SHP77 treated with DMSO at 0.1 percent for 48 hours (cell line): ENCODE results near the gene PPP1R15B.
"Not testable (repeated sequence)": the region's sequence is repeated elsewhere in the genome, so short reads cannot be mapped to it uniquely, and the experiment has no call there.

Experiments used
- DNase-seq: peaks from one replicate; lab custom pipeline; 2025; lab: John Stamatoyannopoulos, UW

The PPP1R15B gene

DNA sequence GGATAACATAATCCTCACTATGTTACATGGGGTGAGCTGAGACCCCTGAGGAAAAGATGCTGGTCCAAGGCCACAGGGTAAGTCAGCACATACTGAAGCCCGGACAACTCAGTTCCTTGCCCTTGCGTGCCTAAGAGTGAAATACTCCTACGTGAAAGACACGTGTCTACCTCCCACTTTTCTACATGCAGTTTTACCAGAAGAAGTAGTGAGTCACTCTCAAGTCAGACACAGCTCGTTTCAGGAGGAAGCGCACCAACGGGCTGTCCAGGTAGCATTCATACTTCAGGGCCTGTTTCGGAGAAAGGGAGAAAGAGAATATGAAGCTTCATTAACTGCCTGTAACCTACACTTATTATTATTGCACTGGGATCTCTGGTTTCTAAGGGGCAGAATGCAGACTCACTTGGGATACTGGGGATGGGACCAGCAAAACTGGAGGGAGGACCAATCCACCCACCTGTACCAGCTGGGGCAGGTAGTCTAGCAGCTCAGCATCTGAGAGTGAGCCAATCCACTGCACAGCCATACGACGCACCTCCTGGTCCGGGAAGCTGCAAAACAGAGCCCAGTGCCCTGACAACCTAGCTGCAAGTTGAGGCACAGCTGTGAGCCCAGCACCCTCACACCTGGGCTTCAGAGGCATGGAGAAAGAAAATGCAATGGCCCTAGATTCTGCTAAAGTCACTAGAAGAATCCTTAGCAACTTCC is 32.4 kb upstream of the PPP1R15B start:
- no peak for DNase-seq

DNA sequence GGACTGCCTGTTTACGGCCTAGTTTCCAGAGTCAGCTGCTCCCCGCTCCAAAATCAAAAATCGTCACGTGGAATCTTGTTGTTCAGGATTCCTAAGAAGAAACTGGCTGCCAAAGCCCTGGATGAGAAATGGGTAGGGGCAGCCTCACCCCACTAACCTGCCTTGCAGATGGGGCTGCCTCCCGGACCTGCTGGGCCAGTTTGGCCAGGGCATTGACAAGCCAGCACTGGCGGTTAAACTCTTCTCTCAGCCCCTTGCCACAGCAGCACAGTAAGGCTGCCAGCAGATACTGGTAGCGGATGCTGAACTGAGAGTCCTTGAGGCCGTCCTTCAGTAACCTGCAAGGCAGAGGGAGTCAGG is 31.6 kb upstream of the PPP1R15B start:
- DNase-seq = no peak

DNA sequence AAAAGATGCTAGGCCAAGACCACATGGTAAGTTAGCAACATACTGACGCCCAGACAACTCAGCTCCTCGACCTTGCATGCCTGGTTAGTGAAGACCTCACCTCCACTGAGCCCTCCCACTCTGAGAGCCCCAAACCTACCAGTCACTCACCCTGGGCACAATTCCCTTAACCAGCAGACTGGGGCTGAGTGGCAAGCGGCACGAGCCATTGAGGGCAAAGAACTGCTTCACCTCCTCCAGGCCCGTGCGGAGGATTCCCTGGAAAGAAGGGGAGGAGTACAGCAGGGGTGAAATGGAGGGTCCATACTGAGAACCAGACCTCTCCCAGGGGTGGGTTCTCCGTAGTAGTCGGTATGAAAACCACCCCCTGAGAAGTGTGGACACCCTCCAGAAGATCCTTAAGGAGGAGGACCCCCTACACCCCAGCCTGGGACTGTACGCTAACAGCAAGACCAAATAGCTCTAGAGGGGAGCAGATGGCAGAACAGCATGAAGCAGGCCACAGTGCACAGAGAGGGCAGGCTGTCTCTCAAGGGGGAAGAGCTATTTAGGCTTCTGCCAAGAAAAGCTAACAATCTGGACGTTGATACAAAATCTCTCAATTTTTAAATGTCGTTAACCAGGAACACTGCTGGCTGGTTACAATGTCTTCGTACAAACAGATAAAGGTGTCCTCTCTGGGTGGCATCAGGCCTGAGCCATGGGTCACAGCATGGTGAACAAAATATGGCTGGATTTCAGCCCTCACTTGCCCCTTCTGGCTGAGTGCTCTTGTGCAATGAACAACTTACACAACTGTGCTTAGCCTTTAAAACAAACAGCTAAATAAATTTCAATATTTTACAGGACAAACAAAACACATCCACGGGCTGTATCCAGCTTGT is 31.0 kb upstream of the PPP1R15B start:
- DNase-seq = no peak

DNA sequence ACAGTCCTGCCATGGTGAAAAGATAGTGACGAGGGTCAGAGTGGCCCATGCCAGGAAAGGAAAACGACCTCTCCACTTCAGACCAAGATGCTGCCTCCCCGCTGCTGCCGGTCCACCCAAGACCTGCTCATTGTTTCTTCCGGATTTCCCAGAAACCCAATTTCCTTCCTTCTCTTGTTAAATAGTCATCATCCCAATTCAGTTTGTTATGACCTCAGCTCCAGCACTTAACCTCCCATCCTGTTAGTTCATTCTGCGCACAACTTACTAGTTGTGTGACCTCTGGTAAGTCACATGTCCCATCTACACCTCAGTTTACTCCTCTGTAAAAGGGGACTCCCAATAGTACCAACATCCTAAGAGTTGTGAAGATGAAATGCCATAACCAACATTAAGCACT is 29.9 kb upstream of the PPP1R15B start:
- DNase-seq = no peak

DNA sequence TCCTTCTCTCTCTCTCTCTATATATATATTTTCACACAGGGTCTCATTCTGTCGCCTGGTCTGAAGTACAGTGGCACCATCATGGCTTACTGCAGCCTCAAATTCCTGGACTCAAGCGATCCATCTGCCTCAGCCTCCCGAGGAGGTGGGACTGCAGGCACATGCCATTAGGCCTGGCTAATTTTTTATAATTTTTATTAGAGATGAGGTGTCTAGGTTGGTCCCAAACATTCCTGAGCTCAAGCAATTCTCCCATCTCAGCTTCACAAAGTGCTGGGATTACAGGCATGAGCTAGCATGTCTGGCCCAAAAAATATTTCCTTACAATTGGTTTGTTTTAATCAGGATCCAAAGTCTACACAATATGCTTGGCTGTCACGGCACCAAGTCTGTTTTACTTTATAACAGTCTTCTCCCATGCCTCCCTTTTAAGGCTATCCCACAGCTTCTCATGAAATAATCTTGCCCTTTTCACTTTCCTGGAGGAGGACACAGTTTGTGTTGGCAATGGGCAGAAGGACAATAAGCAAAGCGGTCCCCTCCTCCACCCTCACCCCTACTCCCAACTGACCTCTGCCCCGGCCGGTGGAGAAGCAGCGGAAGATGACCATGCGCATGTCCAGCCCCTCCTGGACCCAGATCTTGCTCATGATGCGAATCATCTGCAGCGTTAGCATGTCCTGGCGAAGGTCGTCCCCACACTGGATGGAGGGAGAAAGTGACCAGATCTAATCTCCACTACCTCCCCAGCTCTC is 28.2 kb upstream of the PPP1R15B start:
- no peak for DNase-seq

DNA sequence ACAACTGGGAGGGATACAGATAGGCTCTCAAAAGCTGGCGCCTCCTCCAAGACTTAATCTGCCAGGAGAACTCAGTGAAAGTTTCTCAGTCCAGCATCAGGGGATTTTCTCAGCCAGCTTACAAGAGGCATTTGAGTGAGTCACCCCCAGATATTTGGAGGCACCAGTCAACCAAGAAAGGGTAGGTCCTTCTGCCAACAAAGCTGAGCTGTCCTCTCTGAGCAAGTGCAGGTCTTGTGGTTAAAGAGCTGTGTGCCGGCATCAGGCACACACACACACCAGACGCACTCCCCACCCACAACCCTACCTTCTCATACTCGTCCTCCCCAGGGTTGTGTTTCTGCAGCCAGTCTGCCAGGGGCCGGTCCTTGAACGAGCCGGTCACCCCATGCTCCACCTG is 27.0 kb upstream of the PPP1R15B start:
- no peak for DNase-seq

DNA sequence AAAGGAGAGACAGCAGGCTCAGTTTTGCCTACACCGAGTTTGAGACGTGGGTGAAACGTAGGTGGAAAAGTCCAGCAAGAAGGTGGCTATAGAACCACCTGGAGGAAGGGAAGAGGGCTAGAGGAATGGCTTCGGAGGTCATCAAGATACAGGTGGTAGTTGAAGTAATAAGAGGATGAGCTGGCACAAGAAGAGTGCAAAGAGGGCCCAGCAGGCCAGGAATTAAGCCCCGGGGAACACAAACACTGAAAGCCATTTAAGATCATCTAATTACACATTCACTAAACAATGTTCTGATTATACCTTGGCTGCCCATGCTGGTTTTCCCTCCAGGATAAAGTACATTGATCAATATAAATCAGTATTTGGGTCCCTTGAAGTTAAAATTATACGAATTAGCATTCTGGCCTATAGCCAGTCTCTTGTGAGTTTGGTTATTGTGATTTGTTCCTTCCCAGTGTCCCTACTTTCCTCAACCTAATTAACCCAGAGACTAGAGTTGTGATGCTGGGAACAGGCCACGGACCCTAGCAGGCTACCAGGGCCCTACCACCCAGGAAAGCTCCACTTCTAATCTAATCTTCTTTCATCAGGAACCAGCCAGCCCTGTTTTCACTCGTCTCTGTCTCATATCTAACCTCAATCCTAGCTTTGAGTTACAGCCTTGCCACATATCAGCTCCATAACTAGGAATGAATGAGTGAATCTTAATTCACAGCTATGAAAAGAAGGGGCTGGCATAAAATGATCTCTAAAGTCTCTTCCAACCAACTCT is 26.4 kb upstream of the PPP1R15B start:
- DNase-seq = no peak

DNA sequence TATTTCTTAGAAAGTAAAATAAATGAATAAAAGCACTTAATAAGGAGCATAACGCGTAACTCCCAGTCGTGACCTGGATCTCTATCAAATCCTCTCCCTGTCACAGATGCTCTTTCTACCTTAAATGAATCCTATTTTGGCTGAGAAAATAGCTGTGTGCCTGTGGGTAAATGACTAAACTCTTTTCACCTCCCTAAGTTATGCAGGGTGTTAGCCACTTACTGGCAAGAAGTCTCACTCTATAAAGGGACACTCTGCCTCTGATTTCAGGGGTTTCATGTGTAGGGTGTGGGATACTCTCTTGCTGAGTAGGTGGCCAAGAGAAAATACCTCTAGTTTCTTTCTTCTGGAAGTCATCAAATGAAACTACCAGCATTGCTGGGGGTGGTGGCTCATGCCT is 24.3 kb upstream of the PPP1R15B start:
- DNase-seq = no peak

DNA sequence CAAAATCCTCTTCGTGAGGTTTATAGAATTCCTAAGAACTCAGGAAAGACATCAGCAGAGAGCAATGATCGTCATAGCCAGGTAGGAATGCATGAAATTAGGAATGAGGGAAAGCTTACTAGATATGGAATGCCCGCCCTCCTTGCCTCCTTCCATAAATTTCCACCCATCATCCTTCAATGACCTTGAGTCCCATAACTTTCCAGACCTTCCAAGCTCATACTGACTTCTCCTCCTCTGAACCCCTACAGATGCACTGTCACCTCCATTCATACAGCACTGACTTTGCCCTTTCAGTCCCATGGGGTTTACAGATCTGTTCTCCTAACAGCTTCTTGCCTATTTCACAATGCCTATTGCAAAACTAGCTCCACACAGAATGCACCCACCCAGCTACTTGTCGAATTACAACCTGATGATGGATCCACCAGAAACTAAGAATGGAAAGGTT is 23.8 kb upstream of the PPP1R15B start:
- no peak for DNase-seq

DNA sequence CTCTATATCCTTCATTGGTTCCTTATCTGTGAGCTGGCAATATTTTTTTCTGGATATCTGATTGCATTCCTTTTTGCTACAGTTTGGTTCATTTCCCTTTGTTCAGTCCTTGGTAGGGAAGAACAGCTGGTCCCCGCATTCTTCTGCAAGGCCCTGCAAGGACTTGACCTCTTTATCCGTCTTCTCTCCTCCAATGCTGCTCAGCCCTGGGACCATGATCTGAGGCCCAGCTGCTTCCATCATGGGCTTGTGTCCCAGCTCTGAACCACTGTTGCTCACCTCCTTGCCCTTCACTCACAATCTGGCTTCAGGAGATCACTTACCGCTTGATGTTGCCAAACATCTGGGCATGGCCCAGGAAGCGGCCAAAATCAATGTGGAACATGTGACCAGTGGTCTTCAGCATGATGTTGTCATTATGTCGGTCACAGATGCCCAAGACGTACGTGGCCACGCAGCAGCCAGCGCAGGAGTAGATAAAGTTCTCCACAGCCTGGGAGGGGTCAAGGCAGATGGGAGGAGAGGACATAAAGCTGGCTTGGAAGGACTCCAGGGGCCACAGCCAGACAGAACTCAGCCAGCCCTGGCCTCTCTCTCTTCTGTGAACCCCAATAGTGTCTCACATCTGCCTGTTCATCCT is 22.6 kb upstream of the PPP1R15B start:
- no peak for DNase-seq

DNA sequence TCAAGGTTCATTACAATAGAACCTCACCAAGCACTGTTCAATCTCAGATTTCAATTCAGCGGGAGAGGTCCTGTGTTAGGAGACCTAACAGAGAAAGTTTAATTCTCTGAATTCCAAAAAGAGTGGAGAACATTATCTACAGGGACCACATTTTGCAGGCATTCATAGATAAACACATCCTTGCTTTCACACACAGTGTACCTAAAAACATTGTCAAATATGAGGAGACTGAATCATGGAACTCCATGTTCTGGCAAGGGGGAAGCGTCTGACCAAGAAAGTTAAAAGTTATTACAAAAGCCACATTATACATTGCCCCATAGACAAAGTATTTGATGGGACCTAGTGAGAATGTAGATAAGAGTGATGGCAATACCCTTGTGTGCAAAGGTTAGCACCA is 21.1 kb upstream of the PPP1R15B start:
- DNase-seq = no peak

DNA sequence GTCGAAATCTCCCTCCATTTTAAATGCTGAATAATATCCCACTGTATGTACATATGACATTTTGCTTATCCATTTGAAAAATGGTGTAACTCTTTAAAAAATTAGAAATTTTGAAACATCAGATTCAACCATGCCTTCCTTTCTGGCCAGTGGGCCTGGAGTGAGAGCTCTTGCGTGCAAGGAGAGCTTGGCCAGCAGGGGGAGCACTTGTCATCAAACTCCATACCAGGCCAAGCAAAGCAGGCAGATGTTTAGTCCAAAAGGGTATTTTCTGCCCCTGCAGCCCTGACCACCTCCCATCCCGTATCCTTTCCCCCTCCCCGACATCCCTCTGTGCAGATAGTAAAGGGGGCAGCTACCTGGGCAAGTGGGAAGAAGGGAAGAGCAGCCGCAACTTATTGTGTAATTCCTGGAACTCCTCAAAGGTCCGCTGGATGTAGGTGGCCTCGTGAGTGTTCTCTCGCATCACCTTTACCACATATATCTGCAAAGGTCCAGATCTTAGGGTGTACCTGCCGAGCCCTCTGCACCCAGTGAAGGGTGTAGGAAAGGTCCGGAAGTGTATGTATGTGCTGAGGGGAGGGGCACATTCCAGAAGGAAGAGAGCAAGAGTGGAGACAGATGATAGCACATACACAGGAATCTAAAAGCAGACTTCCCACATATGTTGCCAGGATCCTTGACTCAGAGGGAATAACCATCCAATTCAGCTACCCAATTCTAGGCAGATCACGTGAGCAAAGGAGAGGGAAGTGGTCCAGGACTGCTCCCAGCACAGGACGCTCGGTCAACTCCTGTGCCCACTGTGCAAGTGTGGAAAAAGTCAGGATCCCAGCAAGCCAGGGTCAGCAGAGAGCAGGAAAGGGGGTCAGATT is 19.9 kb upstream of the PPP1R15B start:
- peak; percentile 19 for DNase-seq

DNA sequence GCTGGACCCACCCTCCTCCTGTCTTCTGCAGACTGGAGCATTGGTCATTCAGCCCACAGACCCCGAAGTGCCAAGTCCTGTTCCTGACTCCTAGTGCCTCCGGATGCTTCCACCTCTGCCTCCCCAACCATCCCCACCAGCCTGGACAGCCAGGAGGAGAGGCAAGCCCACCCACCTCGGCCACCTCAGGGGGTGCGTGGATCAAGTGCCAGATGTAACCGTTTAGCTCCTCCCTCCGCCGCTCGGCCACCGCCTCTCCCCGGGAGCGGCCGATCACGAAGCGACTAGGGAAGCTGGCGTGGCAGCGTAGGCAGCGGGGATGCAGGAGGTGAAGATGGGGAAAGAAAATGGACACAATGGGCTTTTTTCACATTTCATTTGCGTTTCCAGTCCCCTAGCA is 18.1 kb upstream of the PPP1R15B start:
- DNase-seq = no peak

DNA sequence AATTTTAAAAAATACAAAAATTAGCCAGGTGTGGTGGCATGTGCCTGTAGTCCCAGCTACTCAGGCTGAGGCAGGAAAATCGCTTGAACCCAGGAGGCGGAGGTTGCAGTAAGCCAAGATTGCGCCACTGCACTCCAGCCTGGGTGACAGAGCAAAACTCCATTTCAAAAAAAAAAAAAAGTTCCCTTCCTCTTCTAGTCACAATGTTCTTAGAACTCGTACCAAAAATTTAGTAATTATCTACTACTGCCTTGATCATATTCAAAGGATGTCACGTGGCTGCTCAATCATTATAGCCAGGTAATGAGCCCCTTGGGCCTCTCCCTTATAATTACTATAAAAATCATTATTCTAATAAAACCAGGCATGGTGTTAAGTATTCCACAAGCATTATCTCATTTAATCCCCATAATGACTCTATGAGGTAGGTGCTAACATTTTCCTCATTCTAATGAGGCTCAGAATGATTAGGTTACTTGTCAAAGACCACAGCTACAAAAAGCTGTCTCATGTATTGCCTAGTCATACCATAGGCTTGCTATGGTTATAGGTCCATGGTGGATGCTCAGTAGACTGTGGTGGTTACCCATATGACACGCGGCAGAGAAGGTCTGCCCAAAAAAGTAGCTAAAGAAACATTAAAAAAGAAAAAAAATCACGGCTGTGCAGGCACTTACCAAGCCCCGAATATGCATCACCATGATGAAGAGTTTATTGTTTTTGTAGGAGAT is 15.5 kb upstream of the PPP1R15B start:
- no peak for DNase-seq

DNA sequence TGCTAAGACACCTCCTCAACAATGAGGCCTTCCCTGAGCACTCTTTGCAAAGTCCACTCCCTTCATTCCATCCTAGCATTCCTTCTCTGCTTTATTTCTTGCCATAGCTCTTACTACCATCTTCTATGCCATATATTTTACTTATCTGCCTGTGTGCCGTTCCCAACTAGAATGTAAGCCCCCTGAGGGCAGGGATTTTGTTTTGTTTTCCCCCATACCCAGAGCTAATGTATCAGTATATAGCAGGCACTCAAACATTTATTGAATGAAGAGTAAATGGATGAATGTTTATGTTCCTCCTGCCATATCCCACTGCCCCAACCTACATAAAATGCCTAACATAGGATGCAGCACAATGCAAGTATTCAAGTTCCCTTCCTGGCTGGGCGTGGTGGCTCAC is 14.9 kb upstream of the PPP1R15B start:
- no peak for DNase-seq

DNA sequence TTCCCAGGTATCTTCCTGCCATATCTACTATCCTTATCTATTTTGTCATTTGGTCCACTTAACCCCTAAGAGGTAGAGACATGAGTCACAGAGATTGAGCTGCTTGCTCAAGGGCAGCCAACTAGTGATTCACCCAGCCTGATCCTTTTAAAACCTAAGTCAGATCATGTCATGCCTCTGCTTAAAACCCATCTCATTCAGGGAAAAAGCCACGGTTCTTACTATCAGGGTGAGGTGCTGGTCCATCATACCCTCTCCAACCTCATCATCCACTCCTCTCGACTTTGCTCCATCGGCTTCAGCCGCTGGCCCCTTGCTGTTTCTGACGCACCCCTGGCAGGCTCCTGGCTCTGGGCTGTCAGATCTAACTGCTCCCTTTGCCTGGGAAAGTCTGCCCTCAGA is 14.4 kb upstream of the PPP1R15B start:
- DNase-seq = no peak

DNA sequence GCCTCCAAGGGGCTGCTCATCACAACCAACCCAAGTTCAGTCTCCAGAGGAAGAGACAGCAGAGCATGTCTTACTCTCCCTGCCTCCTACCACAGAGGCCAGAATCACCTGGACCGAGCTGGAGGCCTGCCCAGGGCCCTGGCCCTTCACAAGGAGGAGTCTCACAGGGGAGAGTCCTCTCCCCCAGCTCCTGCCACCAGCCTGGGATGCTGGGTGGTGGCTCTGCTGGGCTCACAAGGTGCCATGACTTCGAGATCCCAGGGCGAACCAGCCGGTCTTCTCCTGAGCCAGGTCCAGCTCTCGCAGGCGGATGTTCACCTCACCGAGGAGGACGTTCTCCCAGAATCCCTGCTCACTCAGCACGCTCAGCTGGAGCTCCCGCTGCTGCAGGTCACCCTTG is 13.0 kb upstream of the PPP1R15B start:
- no peak for DNase-seq

DNA sequence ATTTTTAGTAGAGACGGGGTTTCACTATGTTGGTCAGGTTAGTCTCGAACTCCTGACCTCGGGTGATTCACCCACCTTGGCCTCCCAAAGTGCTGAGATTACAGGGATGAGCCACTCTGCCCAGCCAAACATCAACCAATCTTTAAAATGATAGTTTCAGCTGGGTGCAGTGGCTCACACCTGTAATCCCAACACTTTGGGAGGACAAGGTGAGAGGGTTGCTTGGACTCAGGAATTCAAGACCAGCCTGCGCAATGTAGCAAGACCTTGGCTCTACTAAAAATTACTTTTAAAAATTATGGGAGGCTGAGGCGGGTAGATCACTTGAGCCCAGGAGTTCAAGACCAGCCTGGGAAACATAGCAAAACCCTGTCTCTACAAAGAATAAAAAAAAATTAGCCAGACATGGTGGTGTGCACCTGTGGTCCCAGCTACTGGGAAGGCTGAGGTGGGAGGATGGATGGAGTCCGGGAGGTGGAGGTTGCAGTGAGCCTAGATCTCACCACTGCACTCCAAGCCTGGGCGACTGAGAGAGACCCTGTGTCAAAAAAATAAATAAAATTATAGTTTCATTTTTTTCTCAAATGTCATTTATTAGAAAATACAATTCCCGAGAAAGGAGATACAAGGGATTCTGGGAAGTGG is 10.6 kb upstream of the PPP1R15B start:
- DNase-seq = not testable (repeated sequence)

DNA sequence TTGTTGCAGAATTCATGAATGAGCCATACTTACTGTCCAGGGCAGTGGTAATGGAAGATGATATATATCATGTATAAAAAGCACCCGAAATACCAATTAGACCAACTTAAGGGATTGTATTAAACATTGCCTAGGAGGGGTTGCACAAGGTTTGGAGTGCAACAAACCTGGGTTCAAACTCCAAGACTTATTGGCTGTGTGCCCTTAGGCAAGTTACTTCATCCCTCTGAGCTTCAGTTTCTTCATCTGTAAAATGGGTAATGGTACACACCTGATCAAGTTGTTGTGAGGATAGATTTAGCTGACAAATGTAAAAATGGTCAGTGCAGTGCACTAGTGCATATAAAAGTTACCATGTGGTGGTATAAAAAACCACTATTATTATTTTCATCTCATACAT is 9.8 kb upstream of the PPP1R15B start:
- DNase-seq = no peak
